ENCODE results near the gene FAM227A. TPM values are rescaled to one million over a fixed set of nuclear protein-coding genes. Genes with fewer than 3 reads are reported as not detected.
"Not testable (repeated sequence)": the region's sequence is repeated elsewhere in the genome, so short reads cannot be mapped to it uniquely, and the experiment has no call there.

The FAM227A gene
- total and polyA plus RNA-seq, 5 experiments from 2014 or later = 0.29 to 0.96 TPM; not detected in 3

DNA sequence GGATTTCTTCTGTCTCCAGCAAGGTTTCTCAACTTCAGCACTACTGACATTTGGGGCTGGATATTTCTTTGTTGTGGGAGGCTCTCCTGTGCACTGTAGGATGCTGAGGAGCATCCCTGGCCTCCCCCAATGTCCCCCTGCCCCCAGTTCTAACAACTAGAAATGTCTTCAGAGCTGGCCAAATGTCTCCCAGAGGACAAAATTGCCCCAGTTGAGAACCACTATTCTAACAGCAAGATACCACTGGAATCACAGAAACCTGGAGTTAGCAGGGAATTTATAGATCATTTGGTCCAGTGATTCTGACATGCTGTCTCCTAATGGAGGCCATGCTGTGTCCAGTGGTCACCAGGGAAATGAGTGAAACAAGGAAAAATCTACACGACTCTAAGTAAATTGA lies 54.0 kb downstream of the FAM227A start:
- no peaks in the 10 kb centered on the region for H3K4me1 Mint-ChIP-seq

GRCh38 chr22:38601221-38601764 lies 54.9 kb downstream of the FAM227A start:
- no peak overlapping the region for H3K4me3 Mint-ChIP-seq
- no peaks in the 10 kb centered on the region for H3K4me1 Mint-ChIP-seq
- no peak for ATAC-seq
- H3K9me3 Mint-ChIP-seq = no peaks in the 10 kb centered on the region
- H3K27me3 Mint-ChIP-seq = peaks cover 0 to 6% (median 2%) of the 10 kb centered on the region in 5 donors
- H3K27ac Mint-ChIP-seq = peak overlapping the region in 1 of 10 donors; percentile 18
- POLR2A ChIA-PET = no interaction called here
- no peaks in the 10 kb centered on the region for H3K36me3 Mint-ChIP-seq
- no peak for DNase-seq

More for the DNA sequence above, 54.0 kb downstream of the FAM227A start:
- POLR2A ChIA-PET = no interaction called here
- ATAC-seq = no peak
- Mint-ChIP-seq H3K36me3 (no peaks in the 10 kb centered on the region), H3K27me3 (peaks cover 0 to 6% (median 2%) of the 10 kb centered on the region in 5 donors), H3K9me3 (no peaks in the 10 kb centered on the region), H3K4me3 (no peak overlapping the region), H3K27ac (no peak overlapping the region)
- DNase-seq = no peak

GRCh38 chr22:38599466-38599865 lies 56.7 kb downstream of the FAM227A start:
- H3K4me3 Mint-ChIP-seq = no peak overlapping the region
- ATAC-seq (no peak), DNase-seq (no peak)
- H3K27me3 Mint-ChIP-seq = peaks cover 0 to 8% (median 3%) of the 10 kb centered on the region in 5 donors
- H3K4me1 Mint-ChIP-seq = no peaks in the 10 kb centered on the region
- POLR2A ChIA-PET = interaction anchor here (0.7 kb wide), 1 partner anchor 60 kb away, joined by 3 read pairs; no protein-coding TSS in a partner anchor
- no peaks in the 10 kb centered on the region for H3K9me3 Mint-ChIP-seq
- no peak overlapping the region for H3K27ac Mint-ChIP-seq
- H3K36me3 Mint-ChIP-seq = no peaks in the 10 kb centered on the region

DNA sequence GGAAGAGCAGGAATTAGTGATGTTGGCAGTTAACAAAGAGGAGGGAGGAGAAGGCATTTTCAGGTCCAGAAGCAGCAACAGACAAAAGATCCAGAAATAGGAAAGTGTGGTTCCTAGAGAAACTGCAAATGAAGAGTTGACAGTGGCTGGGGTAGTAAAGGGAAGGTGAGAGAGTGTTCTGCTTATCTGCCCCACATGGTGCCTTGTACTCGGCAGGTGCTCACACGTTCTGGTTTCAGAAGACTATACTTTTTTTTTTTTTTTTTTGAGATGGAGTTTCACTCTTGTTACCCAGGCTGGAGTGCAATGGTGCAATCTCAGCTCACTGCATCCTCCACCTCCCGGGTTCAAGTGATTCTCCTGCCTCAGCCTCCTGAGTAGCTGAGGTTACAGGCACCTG lies 73.3 kb downstream of the FAM227A start:
- H3K27me3 Mint-ChIP-seq, ATAC-seq, DNase-seq, POLR2A ChIA-PET, H3K4me1 Mint-ChIP-seq, H3K36me3 Mint-ChIP-seq, H3K9me3 Mint-ChIP-seq, H3K27ac Mint-ChIP-seq, H3K4me3 Mint-ChIP-seq: not testable (repeated sequence)

DNA sequence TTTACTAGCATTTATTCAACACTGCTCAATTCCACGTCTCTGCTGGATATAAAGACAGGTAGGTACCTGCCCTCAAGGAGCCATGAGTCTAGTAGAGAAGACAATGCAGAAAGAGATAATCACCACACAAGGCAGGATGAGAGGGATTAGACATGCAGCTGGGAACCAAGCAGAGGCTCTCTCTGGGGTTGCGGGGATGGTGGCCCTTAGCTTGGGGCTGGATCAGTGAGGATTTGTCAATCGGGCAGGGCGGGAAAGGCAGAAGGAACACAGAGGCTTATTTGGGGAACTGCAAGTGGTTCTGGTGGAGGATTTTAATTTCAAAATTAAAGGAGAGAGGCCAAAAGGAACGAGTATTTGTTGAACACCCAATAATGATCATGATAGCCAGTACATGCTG lies 77.7 kb downstream of the FAM227A start:
- DNase-seq (no peak), ATAC-seq (no peak)
- no peaks in the 10 kb centered on the region for H3K36me3 Mint-ChIP-seq
- no peak overlapping the region for H3K4me3 Mint-ChIP-seq
- H3K9me3 Mint-ChIP-seq = no peaks in the 10 kb centered on the region
- H3K27ac Mint-ChIP-seq = peak overlapping the region in 1 of 10 donors; percentile 12
- H3K27me3 Mint-ChIP-seq = peaks cover 0 to 7% (median 4%) of the 10 kb centered on the region in 5 donors
- POLR2A ChIA-PET = no interaction called here
- no peaks in the 10 kb centered on the region for H3K4me1 Mint-ChIP-seq

DNA sequence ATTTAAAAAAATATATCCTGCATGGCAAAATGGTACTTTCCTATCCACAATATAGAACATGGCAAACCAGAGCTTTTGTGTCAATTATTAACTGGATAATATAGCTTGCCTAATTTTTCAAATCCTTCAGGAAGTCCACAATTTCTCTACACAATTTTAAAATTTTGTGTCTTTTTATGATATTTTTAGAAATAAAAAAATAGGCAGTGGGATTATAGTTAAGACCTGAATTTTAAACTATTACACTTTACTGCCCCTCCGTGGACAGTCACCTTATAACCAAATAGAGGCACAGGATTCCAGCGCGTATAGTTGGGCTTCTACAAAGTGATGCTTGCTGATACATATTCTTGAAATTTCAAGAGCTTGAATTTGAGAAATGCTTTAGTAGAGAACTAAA lies 84.1 kb downstream of the FAM227A start:
- H3K9me3 Mint-ChIP-seq = no peaks in the 10 kb centered on the region
- H3K4me1 Mint-ChIP-seq = peaks cover 12 to 19% (median 18%) of the 10 kb centered on the region in 4 donors
- POLR2A ChIA-PET = interaction anchor here (2.1 kb wide), 1 partner anchor 109 kb away, joined by 10 read pairs; the partner anchor contains the start of gene TOMM22
- H3K4me3 Mint-ChIP-seq = no peak overlapping the region
- ATAC-seq = no peak
- H3K27ac Mint-ChIP-seq = peak overlapping the region in 1 of 10 donors; percentile 24
- H3K36me3 Mint-ChIP-seq = no peaks in the 10 kb centered on the region
- peak in 7 of 10 donors; percentile 10 to 41 (median 22) for DNase-seq
- no peaks in the 10 kb centered on the region for H3K27me3 Mint-ChIP-seq

GRCh38 chr22:38570779-38571364 lies 85.3 kb downstream of the FAM227A start:
- peak overlapping the region; percentile 84 to 96 (median 91) for H3K4me3 Mint-ChIP-seq
- ATAC-seq (peak; percentile 29 to 35), DNase-seq (peak; percentile 5 to 66 (median 30))
- no peaks in the 10 kb centered on the region for H3K36me3 Mint-ChIP-seq
- no peaks in the 10 kb centered on the region for H3K27me3 Mint-ChIP-seq
- peaks cover 12 to 19% (median 18%) of the 10 kb centered on the region in 4 donors for H3K4me1 Mint-ChIP-seq
- POLR2A ChIA-PET = interaction anchor here (0.6 to 2.1 kb wide), 2 partner anchors 108 to 111 kb away, joined by 6 to 10 read pairs; partner anchors contain the start of gene TOMM22
- no peaks in the 10 kb centered on the region for H3K9me3 Mint-ChIP-seq
- peak overlapping the region; percentile 34 to 95 (median 90) for H3K27ac Mint-ChIP-seq

DNA sequence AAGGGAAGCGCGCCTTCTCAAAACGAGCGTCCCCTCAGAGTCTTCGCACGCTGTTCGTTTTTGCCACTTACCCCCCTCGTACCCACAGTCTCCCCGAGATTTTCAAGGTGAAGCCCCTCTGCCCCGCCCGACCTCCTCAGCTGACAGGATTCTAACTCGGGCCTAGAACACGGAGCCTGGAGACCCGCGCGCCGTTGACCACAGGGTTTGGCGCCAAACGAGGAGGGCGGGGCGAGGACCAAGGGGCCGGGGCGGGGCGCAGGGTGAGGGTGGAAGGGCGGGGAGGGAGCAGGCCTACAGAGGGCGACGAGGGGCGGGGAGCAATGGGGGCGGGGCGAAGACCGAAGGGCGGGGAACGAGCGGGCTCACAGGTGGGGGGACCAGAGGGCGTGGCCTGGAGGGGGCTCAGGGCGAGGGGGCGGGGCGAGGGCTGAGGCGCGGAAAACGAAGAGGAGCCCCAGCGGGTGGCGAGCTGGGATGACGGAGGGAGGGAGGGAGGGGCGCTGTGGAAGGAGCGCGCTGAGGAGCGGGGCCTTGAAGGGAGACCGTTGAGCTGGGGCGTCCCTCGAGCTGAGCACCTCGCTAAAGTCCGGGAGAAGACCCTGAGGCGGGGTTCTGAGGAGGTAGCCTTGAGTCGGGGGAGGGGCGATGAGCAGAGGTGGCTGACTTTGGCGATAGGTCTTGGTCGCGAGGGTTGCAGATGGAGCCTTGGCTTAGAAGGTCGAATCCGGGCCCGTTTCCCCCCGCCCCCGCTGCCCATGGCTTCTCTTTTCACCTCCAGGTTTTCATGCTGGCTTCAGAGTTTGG lies 86.0 kb downstream of the FAM227A start, which contains the start of gene DMC1:
Gene DMC1, minus strand, starts transcription at position 212 of the 807 bp plus-strand sequence. CDS start 1,927 bp downstream, outside the sequence.
- H3K4me1 Mint-ChIP-seq = peaks cover 12 to 19% (median 18%) of the 10 kb centered on the region in 4 donors
- peak within 1 kb of the TSS; percentile 34 to 95 (median 90) for H3K27ac Mint-ChIP-seq
- peak within 1 kb of the TSS; percentile 84 to 96 (median 91) for H3K4me3 Mint-ChIP-seq

GRCh38 chr22:38569181-38569971 lies 86.8 kb downstream of the FAM227A start:
- H3K36me3 Mint-ChIP-seq = no peaks in the 10 kb centered on the region
- H3K27me3 Mint-ChIP-seq = no peaks in the 10 kb centered on the region
- H3K27ac Mint-ChIP-seq = peak overlapping the region in 9 of 10 donors; percentile 31 to 95 (median 84)
- POLR2A ChIA-PET = no interaction called here
- H3K4me1 Mint-ChIP-seq = peaks cover 12 to 19% (median 18%) of the 10 kb centered on the region in 4 donors
- ATAC-seq = peak in 1 of 2 donors; percentile 2
- DNase-seq = peak in 1 of 10 donors; percentile 7
- H3K9me3 Mint-ChIP-seq = no peaks in the 10 kb centered on the region
- H3K4me3 Mint-ChIP-seq = peak overlapping the region; percentile 84 to 96 (median 90)

More for the DNA sequence above, 86.0 kb downstream of the FAM227A start, which contains the start of gene DMC1:
- DNase-seq (peak; percentile 82 to 99 (median 92)), ATAC-seq (peak; percentile 84 to 89)
- POLR2A ChIA-PET = interaction anchor here (2.1 kb wide), 1 partner anchor 111 kb away, joined by 10 read pairs; the partner anchor contains the start of gene TOMM22
- Mint-ChIP-seq H3K9me3 (no peaks in the 10 kb centered on the region), H3K36me3 (no peaks in the 10 kb centered on the region), H3K27me3 (no peaks in the 10 kb centered on the region)

GRCh38 chr22:38567531-38568285 lies 88.5 kb downstream of the FAM227A start:
- H3K4me3 Mint-ChIP-seq = peak overlapping the region in 3 of 10 donors; percentile 4 to 57 (median 42)
- POLR2A ChIA-PET = interaction anchor here (0.5 kb wide), 1 partner anchor 49 kb away, joined by 3 read pairs; no protein-coding TSS in a partner anchor
- H3K27ac Mint-ChIP-seq = peak overlapping the region in 5 of 10 donors; percentile 1 to 61 (median 38)
- no peaks in the 10 kb centered on the region for H3K36me3 Mint-ChIP-seq
- no peak for ATAC-seq
- H3K9me3 Mint-ChIP-seq = no peaks in the 10 kb centered on the region
- H3K27me3 Mint-ChIP-seq = no peaks in the 10 kb centered on the region
- DNase-seq = no peak
- H3K4me1 Mint-ChIP-seq = peaks cover 12 to 19% (median 18%) of the 10 kb centered on the region in 4 donors

DNA sequence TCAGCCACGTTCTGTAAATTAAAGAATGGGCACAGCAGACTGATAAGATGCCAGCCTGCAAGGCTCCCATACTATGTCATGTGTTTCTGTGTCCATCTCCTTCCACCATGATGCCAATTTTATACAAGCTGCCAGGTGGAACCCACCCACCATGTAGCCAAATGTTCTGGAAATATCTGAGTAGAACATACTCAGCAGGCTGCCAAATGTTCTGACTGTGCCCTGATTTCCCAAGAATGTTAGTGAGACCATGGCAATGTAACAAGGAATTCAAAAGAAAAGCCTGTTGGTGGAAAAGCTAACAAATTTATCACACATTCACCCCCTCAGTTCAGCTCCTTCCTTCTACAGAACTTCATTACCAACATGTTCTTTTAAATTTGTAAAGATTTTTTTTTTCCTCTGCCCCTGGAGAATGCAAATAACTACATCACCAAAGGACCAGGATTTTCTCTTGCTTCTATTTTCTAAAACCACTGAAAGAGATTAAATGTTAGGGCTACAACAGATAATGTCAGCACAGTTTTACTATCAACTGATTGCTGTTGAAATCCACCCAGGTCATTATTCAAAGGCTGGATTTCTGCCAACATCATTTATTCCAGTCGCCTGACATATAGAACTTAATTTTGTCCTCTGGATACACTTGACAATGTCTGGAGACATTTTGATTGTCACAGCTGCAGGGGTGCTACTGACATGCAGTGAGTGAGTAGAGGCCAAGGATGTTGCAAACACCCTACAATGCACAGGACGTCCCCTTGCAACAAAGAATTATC lies 89.3 kb downstream of the FAM227A start:
- Mint-ChIP-seq H3K27me3 (no peaks in the 10 kb centered on the region), H3K36me3 (no peaks in the 10 kb centered on the region), H3K4me1 (peaks cover 12 to 19% (median 18%) of the 10 kb centered on the region in 4 donors), H3K4me3 (no peak overlapping the region), H3K27ac (peak overlapping the region in 2 of 10 donors; percentile 11 to 62), H3K9me3 (no peaks in the 10 kb centered on the region)
- POLR2A ChIA-PET = no interaction called here
- no peak for ATAC-seq
- no peak for DNase-seq
